DND-41 (cell line): ENCODE measurements around the gene LRRC51.

Experiments used
- ATAC-seq: fragments of 200-7000 bp; cut with Tn5 transposase; 3 replicates; pipeline ENCODE4 v1.9.1; 2021; ENCODE audit warnings: low read depth; ENCODE audit not compliant: insufficient read depth
- DNase-seq: peaks from one replicate; pipeline ENCODE4 v3.0.0-alpha.2; 2020
- H2AFZ ChIP-seq: 2 replicates; pipeline ENCODE4 v1.6.0; 2012; ENCODE audit warnings: low read depth, low read length
- H3K27ac ChIP-seq: 2 replicates; pipeline ENCODE4 v1.5.1; 2012; ENCODE audit warnings: low read length, inconsistent platforms
- H3K27me3 ChIP-seq: fragments of 200-600 bp; sonication (generic); 2 replicates; pipeline ENCODE4 v1.6.0; 2012; ENCODE audit warnings: low read length, mild to moderate bottlenecking, inconsistent platforms; ENCODE audit not compliant: insufficient read depth, poor library complexity
- H3K36me3 ChIP-seq: 2 replicates; pipeline ENCODE4 v1.5.1; 2012; ENCODE audit warnings: low read length, inconsistent platforms; ENCODE audit not compliant: insufficient read depth
- H3K4me1 ChIP-seq: 2 replicates; pipeline ENCODE4 v1.5.1; 2012; ENCODE audit warnings: mild to moderate bottlenecking, low read length; ENCODE audit not compliant: insufficient read depth
- H3K4me2 ChIP-seq: 2 replicates; pipeline ENCODE4 v1.6.0; 2012; ENCODE audit warnings: mild to moderate bottlenecking, moderate library complexity, low read length, inconsistent platforms; ENCODE audit not compliant: insufficient read depth
- H3K4me3 ChIP-seq, 2 experiments: fragments of 200-600 bp in 1 of 2; shearing (Covaris generic) in 1 of 2; 2 replicates each; pipeline ENCODE4 v1.5.1; 2012 to 2016; ENCODE audit warnings: inconsistent platforms in 2 of 2, low read length in 2 of 2, mild to moderate bottlenecking in 2 of 2, low read depth in 1 of 2, moderate library complexity in 1 of 2
- H3K79me2 ChIP-seq: 2 replicates; pipeline ENCODE4 v1.6.0; 2012; ENCODE audit warnings: low read length, inconsistent platforms; ENCODE audit not compliant: insufficient read depth
- H3K9ac ChIP-seq: 2 replicates; pipeline ENCODE4 v1.6.0; 2012; ENCODE audit warnings: low read depth, mild to moderate bottlenecking, inconsistent platforms, low read length, moderate library complexity
- H3K9me3 ChIP-seq: 2 replicates; pipeline ENCODE4 v1.5.1; 2012; ENCODE audit warnings: low read length, moderate library complexity, mild to moderate bottlenecking, inconsistent platforms; ENCODE audit not compliant: insufficient read depth, severe bottlenecking
- H4K20me1 ChIP-seq: 2 replicates; pipeline ENCODE4 v1.6.0; 2012; ENCODE audit warnings: low read length; ENCODE audit not compliant: insufficient read depth
- EZH2 ChIP-seq: IDR thresholded peaks from 3 replicates; pipeline ENCODE4 v1.6.1; 2012; ENCODE audit warnings: borderline replicate concordance, low read depth, mild to moderate bottlenecking, moderate library complexity, low read length, inconsistent platforms; ENCODE audit not compliant: severe bottlenecking
- TF ChIP-seq, protein P1 (sequence below): IDR thresholded peaks from 2 replicates; pipeline ENCODE4 v1.5.1; 2012; ENCODE audit warnings: borderline replicate concordance, low read length, moderate library complexity, mild to moderate bottlenecking; ENCODE audit not compliant: poor library complexity, severe bottlenecking; ENCODE audit errors: extremely low read depth

The LRRC51 gene

DNA sequence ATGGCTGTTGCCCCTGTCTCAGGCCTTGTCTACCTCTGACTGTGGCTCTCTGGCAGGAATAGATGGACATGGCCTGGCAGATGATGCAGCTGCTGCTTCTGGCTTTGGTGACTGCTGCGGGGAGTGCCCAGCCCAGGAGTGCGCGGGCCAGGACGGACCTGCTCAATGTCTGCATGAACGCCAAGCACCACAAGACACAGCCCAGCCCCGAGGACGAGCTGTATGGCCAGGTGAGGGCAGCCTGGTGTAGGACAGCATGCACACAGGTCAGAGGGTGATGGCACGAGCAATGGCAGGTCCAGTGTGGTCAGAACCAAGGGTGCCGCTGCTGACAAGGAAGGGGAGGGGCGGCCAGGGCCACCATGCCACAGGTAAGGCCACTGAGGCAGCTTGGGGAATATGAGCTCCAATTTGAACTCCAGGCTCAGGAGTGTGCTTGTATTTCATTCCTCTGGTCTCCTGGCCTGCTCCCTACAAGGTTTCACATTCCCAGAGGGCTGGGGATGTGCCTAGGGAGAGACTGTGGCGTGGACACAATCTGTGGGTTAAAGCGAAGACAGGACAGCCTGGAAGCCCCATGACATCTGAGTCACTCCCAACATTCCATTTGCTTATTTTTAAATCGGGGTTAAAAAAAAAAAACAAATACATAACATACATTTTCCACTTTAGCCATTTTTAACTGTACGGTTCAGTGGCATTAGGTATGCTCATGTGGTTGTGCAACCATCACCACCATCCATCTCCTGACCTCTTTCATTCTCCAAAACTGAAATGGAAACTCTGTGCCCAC is 55.4 kb downstream of the LRRC51 start:
- H3K27me3 ChIP-seq: no peaks in the 10 kb centered on the region
- no peak for ATAC-seq
- no peak overlapping the region for H3K9ac ChIP-seq
- no peaks in the 10 kb centered on the region for H3K4me1 ChIP-seq
- H3K27ac ChIP-seq: no peak overlapping the region
- H3K4me3 ChIP-seq: no peak overlapping the region
- TF ChIP-seq, protein P1, sequence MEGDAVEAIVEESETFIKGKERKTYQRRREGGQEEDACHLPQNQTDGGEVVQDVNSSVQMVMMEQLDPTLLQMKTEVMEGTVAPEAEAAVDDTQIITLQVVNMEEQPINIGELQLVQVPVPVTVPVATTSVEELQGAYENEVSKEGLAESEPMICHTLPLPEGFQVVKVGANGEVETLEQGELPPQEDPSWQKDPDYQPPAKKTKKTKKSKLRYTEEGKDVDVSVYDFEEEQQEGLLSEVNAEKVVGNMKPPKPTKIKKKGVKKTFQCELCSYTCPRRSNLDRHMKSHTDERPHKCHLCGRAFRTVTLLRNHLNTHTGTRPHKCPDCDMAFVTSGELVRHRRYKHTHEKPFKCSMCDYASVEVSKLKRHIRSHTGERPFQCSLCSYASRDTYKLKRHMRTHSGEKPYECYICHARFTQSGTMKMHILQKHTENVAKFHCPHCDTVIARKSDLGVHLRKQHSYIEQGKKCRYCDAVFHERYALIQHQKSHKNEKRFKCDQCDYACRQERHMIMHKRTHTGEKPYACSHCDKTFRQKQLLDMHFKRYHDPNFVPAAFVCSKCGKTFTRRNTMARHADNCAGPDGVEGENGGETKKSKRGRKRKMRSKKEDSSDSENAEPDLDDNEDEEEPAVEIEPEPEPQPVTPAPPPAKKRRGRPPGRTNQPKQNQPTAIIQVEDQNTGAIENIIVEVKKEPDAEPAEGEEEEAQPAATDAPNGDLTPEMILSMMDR: no peak
- no peak for TF ChIP-seq EZH2
- no peak for DNase-seq
- H3K9me3 ChIP-seq: no peaks in the 10 kb centered on the region
- no peaks in the 10 kb centered on the region for H3K79me2 ChIP-seq
- no peak overlapping the region for H2AFZ ChIP-seq
- H3K4me2 ChIP-seq: no peak overlapping the region
- H4K20me1 ChIP-seq: no peaks in the 10 kb centered on the region
- no peaks in the 10 kb centered on the region for H3K36me3 ChIP-seq

DNA sequence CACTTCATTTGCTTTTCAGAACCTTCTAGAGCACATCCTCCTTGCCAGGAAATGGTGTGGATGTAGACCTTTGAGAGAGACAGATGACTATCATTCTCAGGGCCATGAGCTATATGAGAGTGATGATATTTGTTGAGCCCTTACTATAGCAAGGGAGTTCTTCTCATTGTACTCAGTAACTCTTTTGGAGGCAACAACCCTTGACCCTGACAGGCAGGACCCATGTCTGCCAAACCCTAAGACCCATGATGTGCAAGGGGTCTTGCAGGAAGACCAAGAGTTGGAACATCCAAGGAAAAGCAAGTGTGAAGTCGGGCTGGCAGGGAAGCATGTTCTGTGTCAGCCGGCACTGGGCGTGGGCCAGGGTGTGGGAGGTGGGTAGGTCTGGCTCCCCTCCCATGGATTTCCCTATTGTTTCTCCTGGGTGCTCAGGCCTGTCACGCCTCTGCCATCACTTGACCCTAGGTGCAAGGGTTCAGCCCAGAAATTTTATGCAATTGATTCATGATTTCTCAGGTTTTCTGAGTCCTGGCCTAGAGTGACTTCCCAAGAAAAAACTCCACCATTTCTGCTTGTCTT is 56.1 kb downstream of the LRRC51 start:
- H3K9me3 ChIP-seq: no peaks in the 10 kb centered on the region
- H3K79me2 ChIP-seq: no peaks in the 10 kb centered on the region
- H3K4me1 ChIP-seq: no peaks in the 10 kb centered on the region
- H3K9ac ChIP-seq: no peak overlapping the region
- ATAC-seq (no peak), DNase-seq (no peak)
- TF ChIP-seq, protein P1: no peak
- no peak for TF ChIP-seq EZH2
- H3K4me3 ChIP-seq: no peak overlapping the region
- no peaks in the 10 kb centered on the region for H3K36me3 ChIP-seq
- peaks cover 5% of the 10 kb centered on the region for H3K27me3 ChIP-seq
- H2AFZ ChIP-seq: no peak overlapping the region
- no peak overlapping the region for H3K27ac ChIP-seq
- H4K20me1 ChIP-seq: no peaks in the 10 kb centered on the region
- H3K4me2 ChIP-seq: no peak overlapping the region

DNA sequence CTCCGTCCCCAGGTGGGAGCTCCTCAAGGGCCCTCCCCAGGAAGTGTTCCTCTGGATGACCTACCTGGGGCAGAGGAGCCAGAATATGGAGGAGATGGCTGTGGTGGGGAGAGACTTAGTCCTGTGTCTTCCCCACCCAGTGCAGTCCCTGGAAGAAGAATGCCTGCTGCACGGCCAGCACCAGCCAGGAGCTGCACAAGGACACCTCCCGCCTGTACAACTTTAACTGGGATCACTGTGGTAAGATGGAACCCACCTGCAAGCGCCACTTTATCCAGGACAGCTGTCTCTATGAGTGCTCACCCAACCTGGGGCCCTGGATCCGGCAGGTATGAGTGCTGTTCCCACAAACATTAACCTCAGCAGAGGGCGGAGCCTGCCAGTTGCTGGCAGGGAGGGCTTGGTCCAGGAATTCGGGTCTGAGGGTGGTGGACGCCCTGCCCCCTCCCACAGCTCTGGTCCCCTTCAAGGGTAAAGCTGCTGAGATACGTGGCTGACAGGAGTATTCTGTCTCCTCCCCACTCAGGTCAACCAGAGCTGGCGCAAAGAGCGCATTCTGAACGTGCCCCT is 58.3 kb downstream of the LRRC51 start:
- Histone ChIP-seq H3K9me3 (no peaks in the 10 kb centered on the region), H3K36me3 (no peaks in the 10 kb centered on the region), H4K20me1 (no peaks in the 10 kb centered on the region), H3K27me3 (peaks cover 5% of the 10 kb centered on the region), H3K27ac (no peak overlapping the region), H3K79me2 (no peaks in the 10 kb centered on the region), H2AFZ (no peak overlapping the region), H3K4me1 (peaks cover 2% of the 10 kb centered on the region; the same call in 1 of the 2 replicates), H3K4me2 (no peak overlapping the region), H3K4me3 (no peak overlapping the region), H3K9ac (no peak overlapping the region)
- ATAC-seq: no peak
- TF ChIP-seq EZH2: no peak
- TF ChIP-seq, protein P1: no peak
- DNase-seq: no peak
